ENCODE results near the gene VWA1.

DNA sequence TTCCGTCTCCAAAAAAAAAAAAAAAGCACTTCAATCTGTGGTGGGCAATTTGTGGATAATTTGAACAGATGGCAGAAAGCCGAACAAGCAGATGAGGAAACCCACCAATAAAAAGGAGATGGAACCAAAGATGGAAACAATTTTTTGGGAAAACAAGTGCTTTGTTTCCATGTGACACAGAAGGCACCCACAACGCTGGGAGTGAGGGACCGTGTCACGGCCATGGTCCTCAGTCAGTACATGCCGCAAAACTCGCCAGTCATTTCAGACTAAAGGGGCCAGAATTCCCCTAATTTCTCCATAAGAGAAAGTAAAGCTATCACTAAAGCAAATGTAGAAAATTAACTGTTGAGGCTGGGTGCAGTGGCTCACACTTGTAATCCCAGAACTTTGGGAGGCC, 41.4 kb upstream of the VWA1 start:
- TF ChIP-seq CTCF (IDR thresholded peaks at IDR 0.05), result no peak
- no peak for TF ChIP-seq POLR2A (IDR thresholded peaks at IDR 0.05)
- no peak for TF ChIP-seq EP300 (IDR thresholded peaks at IDR 0.05)

Measured in tibial nerve (tissue), 4 donors.